Measurements from ENCODE around the gene ACSL1. TPM values are rescaled to one million over a fixed set of nuclear protein-coding genes. Genes with fewer than 3 reads are reported as not detected.

The ACSL1 gene
- total RNA-seq, 1 experiment from 2014 or later = 3.5 TPM

DNA sequence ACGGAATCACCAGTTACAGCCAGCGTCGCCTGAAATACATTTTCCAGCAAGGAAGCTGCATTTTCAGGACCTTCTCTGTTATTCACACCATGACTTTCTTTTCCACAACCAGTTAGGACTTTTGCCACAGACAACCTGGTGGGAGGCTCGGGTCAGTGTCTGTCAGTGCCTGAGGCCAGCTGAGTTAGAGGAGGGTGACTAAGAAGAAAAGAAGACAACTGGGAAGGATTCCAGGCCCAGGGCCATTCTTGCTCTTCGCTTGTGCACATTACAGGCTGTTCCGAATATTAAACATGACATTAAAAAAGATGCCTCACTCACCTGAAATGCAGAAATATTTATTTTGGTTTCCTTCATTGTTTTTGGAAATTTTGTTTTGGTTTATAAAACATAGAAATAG lies 70.5 kb downstream of the ACSL1 start:
- Histone ChIP-seq H2BK5ac (ENCODE audit: insufficient read length, low read length) (no peak overlapping the region), H3K4ac (ENCODE audit: low read depth, low read length) (no peak overlapping the region), H3K23me2 (ENCODE audit: insufficient read length, low read depth, low read length, poor library complexity, severe bottlenecking) (no peaks in the 10 kb centered on the region), H3K23ac (ENCODE audit: insufficient read length, low read depth, low read length) (no peak overlapping the region), H3K27ac (ENCODE audit: insufficient read length, low read depth, low read length) (no peak overlapping the region), H4K91ac (ENCODE audit: insufficient read length, low read depth, low read length) (no peak overlapping the region), H3K56ac (ENCODE audit: insufficient read length, low read depth, low read length) (no peak overlapping the region), H2BK12ac (ENCODE audit: insufficient read length, low read depth, low read length) (no peak overlapping the region), H2BK20ac (ENCODE audit: low read depth, low read length, poor library complexity, severe bottlenecking) (no peak overlapping the region), H3K9ac (ENCODE audit: extremely low read depth, insufficient read length, low read length) (no peak overlapping the region), H2BK15ac (ENCODE audit: low read depth, low read length) (no peak overlapping the region), H3K9me3 (ENCODE audit: control insufficient read depth, low read depth, low read length) (no peaks in the 10 kb centered on the region), H3K4me1 (ENCODE audit: insufficient read depth, low read length) (no peaks in the 10 kb centered on the region), H4K8ac (replicated peaks; ENCODE audit: insufficient read length, low read depth, low read length) (no peak overlapping the region), H3K79me1 (ENCODE audit: insufficient read depth, low read depth, low read length, poor library complexity, severe bottlenecking) (no peaks in the 10 kb centered on the region), H2BK120ac (ENCODE audit: low read depth, low read length, poor library complexity, severe bottlenecking) (no peak overlapping the region), H3T11ph (ENCODE audit: low read length) (no peak overlapping the region), H3K27me3 (ENCODE audit: insufficient read depth, low read length) (no peaks in the 10 kb centered on the region), H3K14ac (ENCODE audit: insufficient read depth, low read length) (no peak overlapping the region), H3K4me2 (ENCODE audit: insufficient read depth, insufficient read length, low read length) (no peak overlapping the region), H2AFZ (ENCODE audit: low read length) (no peak overlapping the region), H4K5ac (ENCODE audit: insufficient read length, low read depth, low read length) (no peak overlapping the region), H2AK5ac (ENCODE audit: insufficient read length, low read length) (no peak overlapping the region), H3K79me2 (ENCODE audit: insufficient read depth, low read length) (no peaks in the 10 kb centered on the region), H4K20me1 (ENCODE audit: control insufficient read depth, insufficient read depth, insufficient read length) (peaks cover 2% of the 10 kb centered on the region), H3K18ac (ENCODE audit: insufficient read length, low read depth, low read length) (no peak overlapping the region)
- Mint-ChIP-seq H3K4me1 (peaks cover 5 to 10% of the 10 kb centered on the region in 2 experiments; a peak in 3 of 4 replicates), H3K4me3 (no peak overlapping the region), H3K27me3 (ENCODE audit: low read depth) (peaks cover 2% of the 10 kb centered on the region; the same call in 1 of the 2 replicates), H3K36me3 (ENCODE audit: insufficient read depth in 1 of 3, low read depth in 3 of 3) (no peaks in the 10 kb centered on the region), H3K9me3 (no peaks in the 10 kb centered on the region), H3K27ac (no peak overlapping the region)
- TF ChIP-seq, protein P1, sequence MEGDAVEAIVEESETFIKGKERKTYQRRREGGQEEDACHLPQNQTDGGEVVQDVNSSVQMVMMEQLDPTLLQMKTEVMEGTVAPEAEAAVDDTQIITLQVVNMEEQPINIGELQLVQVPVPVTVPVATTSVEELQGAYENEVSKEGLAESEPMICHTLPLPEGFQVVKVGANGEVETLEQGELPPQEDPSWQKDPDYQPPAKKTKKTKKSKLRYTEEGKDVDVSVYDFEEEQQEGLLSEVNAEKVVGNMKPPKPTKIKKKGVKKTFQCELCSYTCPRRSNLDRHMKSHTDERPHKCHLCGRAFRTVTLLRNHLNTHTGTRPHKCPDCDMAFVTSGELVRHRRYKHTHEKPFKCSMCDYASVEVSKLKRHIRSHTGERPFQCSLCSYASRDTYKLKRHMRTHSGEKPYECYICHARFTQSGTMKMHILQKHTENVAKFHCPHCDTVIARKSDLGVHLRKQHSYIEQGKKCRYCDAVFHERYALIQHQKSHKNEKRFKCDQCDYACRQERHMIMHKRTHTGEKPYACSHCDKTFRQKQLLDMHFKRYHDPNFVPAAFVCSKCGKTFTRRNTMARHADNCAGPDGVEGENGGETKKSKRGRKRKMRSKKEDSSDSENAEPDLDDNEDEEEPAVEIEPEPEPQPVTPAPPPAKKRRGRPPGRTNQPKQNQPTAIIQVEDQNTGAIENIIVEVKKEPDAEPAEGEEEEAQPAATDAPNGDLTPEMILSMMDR (conservative IDR thresholded peaks at IDR 0.05) = no peak
- DNase-seq = no peak
- no CpG with 5 or more reads among the region's 6 CpGs for WGBS (ENCODE audit: extremely low coverage, insufficient read length, low lambda C conversion rate)
